Hepatocyte (in vitro differentiated cells): Measurements from ENCODE around the gene DHRS1. TPM values are rescaled to one million over a fixed set of nuclear protein-coding genes. Genes with fewer than 3 reads are reported as not detected.

ENCODE experiments used
- DNase-seq: peaks from one replicate; pipeline ENCODE4 v3.0.0-alpha.2; 2016; ENCODE audit warnings: low spot score
- H2AFZ ChIP-seq: fragments of 200-600 bp; sonication (generic); 2 replicates; pipeline ENCODE4 v1.6.0; 2016; ENCODE audit warnings: antibody characterized with exemption, mild to moderate bottlenecking
- H3K27ac ChIP-seq: fragments of 200-600 bp; sonication (generic); 2 replicates; pipeline ENCODE4 v1.5.1; 2016; ENCODE audit warnings: mild to moderate bottlenecking
- H3K27me3 ChIP-seq: fragments of 200-600 bp; sonication (generic); 2 replicates; pipeline ENCODE4 v1.6.1; 2016
- H3K36me3 ChIP-seq: fragments of 200-600 bp; sonication (generic); replicated peaks from 2 replicates; pipeline ENCODE4 v1.5.1; 2016; ENCODE audit warnings: low read depth; ENCODE audit not compliant: insufficient read depth
- H3K4me1 ChIP-seq: fragments of 200-600 bp; sonication (generic); 2 replicates; pipeline ENCODE4 v1.5.1; 2016; ENCODE audit warnings: mild to moderate bottlenecking, moderate library complexity; ENCODE audit not compliant: insufficient read depth
- H3K4me2 ChIP-seq: fragments of 200-600 bp; sonication (generic); 2 replicates; pipeline ENCODE4 v1.6.0; 2016
- H3K4me3 ChIP-seq: fragments of 200-600 bp; sonication (generic); 2 replicates; pipeline ENCODE4 v1.5.1; 2016; ENCODE audit warnings: mild to moderate bottlenecking
- H3K79me2 ChIP-seq: fragments of 200-600 bp; sonication (generic); 2 replicates; pipeline ENCODE4 v1.6.0; 2017; ENCODE audit warnings: mild to moderate bottlenecking
- H3K9me2 ChIP-seq: fragments of 200-600 bp; sonication (generic); replicated peaks from 2 replicates; pipeline ENCODE4 v1.6.0; 2017; ENCODE audit warnings: mild to moderate bottlenecking; ENCODE audit not compliant: insufficient read depth
- H3K9me3 ChIP-seq: fragments of 200-600 bp; sonication (generic); 2 replicates; pipeline ENCODE4 v1.5.1; 2016; ENCODE audit warnings: low read depth, mild to moderate bottlenecking
- H4K20me1 ChIP-seq: fragments of 200-600 bp; sonication (generic); 2 replicates; pipeline ENCODE4 v1.6.0; 2016; ENCODE audit warnings: mild to moderate bottlenecking; ENCODE audit not compliant: insufficient read depth, poor library complexity, severe bottlenecking
- EZH2 ChIP-seq: fragments of 200-600 bp; sonication (generic); IDR thresholded peaks from 2 replicates; pipeline ENCODE4 v1.6.1; 2016; ENCODE audit warnings: antibody characterized with exemption, mild to moderate bottlenecking, borderline replicate concordance
- EZH2phosphoT487 ChIP-seq: fragments of 200-600 bp; sonication (generic); IDR thresholded peaks from one replicate; pipeline ENCODE4 v1.6.1; 2018; ENCODE audit warnings: antibody characterized with exemption, mild to moderate bottlenecking, low read depth, moderate library complexity; ENCODE audit not compliant: unreplicated experiment, severe bottlenecking
- WGBS: methylation state at CpG from one replicate; pipeline ENCODE4 v1.1.6; 2016; ENCODE audit warnings: low lambda C conversion rate; ENCODE audit errors: missing lambda C conversion rate; 5-methylcytosine and 5-hydroxymethylcytosine counted together
- polyA plus RNA-seq: library from polyadenylated mRNA; unstranded; fragments of >200 nt; fragmentation: Nextera tagmentation; extraction: Ambion mirVana; gene quantifications from 2 replicates; pipeline ENCODE4 v1.2.1, GENCODE V29; 2016
- total RNA-seq: library from RNA; depleted of rRNA; stranded (reverse); fragments of >200 nt; gene quantifications from 2 replicates; pipeline ENCODE4 v1.2.3, GENCODE V29; 2014
- TF ChIP-seq, protein P1 (sequence below): fragments of 200-600 bp; sonication (generic); IDR thresholded peaks from 2 replicates; pipeline ENCODE4 v1.5.1; 2016; ENCODE audit warnings: antibody characterized with exemption, mild to moderate bottlenecking; ENCODE audit not compliant: poor library complexity

DHRS1 gene
- total and polyA plus RNA-seq, 2 experiments from 2014 or later: 23.0 to 39.5 TPM

DNA sequence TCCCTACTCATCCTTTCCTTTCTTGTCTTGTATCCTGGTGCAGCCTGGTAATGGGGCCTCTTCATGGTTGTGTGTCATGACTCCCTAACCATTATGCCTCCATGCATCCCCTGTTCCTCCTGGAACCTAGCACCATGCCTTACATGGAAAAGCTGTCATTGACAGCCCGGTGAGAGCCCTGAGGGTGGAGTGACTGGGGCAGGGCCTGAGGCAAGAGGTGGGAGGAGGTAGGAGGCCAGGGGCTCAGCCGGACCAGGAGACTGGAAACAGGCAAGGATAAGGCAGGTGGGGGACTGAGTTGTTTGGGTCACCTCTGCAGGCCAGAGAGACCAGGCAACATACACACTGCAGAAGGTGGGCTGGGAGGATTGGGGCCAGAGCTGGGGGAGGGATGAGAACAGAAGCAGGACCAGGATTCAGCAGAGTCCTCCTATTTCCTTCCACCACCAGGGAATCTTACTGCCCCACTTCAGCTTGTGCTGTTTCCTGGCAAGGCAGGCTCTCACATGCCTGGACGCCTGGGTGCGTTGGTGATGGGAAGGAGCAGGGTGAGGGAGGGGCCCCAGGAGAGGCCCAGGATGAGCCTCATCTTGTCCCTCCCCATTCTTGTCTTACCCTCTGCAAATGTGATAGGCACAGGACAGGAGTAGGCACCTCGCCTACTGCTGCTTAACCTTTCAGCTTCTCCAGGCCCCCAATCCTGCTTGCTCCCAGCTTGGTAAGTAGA is 10.1 kb upstream of the DHRS1 start, which contains the start of gene LTB4R2:
Gene LTB4R2, plus strand, starts transcription at position 603 of the 727 bp plus-strand sequence. CDS start 525 bp downstream, outside the sequence.
- H3K4me3 ChIP-seq: no peak within 1 kb of the TSS
- no peaks in the 10 kb centered on the region for H3K36me3 ChIP-seq
- no peak within 1 kb of the TSS for H3K4me2 ChIP-seq
- no peak for TF ChIP-seq EZH2
- no peak for TF ChIP-seq EZH2phosphoT487
- TF ChIP-seq, protein P1, sequence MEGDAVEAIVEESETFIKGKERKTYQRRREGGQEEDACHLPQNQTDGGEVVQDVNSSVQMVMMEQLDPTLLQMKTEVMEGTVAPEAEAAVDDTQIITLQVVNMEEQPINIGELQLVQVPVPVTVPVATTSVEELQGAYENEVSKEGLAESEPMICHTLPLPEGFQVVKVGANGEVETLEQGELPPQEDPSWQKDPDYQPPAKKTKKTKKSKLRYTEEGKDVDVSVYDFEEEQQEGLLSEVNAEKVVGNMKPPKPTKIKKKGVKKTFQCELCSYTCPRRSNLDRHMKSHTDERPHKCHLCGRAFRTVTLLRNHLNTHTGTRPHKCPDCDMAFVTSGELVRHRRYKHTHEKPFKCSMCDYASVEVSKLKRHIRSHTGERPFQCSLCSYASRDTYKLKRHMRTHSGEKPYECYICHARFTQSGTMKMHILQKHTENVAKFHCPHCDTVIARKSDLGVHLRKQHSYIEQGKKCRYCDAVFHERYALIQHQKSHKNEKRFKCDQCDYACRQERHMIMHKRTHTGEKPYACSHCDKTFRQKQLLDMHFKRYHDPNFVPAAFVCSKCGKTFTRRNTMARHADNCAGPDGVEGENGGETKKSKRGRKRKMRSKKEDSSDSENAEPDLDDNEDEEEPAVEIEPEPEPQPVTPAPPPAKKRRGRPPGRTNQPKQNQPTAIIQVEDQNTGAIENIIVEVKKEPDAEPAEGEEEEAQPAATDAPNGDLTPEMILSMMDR: no peak
- H3K79me2 ChIP-seq: peaks cover 2% of the 10 kb centered on the region
- H3K9me3 ChIP-seq: no peaks in the 10 kb centered on the region
- no peaks in the 10 kb centered on the region for H3K9me2 ChIP-seq
- H2AFZ ChIP-seq: no peak within 1 kb of the TSS
- DNase-seq: no peak
- H4K20me1 ChIP-seq: no peaks in the 10 kb centered on the region
- 94% methylated on average over 5 of the region's 5 CpGs for WGBS
- H3K27ac ChIP-seq: peak within 1 kb of the TSS; percentile 98
- H3K4me1 ChIP-seq: peaks cover 5% of the 10 kb centered on the region
- no peaks in the 10 kb centered on the region for H3K27me3 ChIP-seq

DNA sequence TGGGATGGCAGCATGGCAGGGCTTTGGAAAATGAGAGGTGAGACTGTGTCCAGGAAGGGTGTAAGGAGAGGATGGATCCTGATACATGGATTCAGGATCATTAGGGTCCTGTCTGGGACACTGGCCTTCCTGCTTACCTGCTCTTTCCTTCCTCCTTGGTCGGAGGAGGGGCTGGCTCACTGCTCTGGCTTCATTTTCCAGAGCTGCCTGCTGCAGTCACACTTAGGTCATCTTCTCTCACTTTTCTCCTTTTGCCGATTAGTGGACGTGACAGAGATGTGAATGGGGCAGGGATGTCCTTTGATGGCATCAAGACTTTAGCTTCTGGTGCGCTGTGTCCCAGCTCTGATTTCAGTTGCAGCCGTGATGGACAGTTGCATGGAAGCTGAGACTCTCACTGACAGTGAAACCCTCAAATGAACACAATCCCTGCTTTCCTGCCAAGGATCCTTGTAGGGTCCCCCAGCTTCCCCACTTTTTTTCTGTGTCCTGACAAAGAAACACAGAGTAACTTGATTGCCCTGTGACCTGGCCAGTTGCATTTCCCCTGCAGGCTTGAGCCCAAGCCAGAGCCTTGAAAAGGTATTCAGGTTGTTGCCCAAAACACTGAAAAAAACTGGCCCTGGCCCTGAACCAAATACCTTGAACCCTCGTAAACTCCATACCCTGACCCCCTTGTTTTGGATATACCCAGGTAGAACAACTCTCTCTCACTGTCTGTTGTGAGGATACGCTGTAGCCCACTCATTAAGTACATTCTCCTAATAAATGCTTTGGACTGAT is 9.0 kb upstream of the DHRS1 start:
- Histone ChIP-seq H3K4me1 (peaks cover 5% of the 10 kb centered on the region), H3K4me3 (no peak overlapping the region)

DNA sequence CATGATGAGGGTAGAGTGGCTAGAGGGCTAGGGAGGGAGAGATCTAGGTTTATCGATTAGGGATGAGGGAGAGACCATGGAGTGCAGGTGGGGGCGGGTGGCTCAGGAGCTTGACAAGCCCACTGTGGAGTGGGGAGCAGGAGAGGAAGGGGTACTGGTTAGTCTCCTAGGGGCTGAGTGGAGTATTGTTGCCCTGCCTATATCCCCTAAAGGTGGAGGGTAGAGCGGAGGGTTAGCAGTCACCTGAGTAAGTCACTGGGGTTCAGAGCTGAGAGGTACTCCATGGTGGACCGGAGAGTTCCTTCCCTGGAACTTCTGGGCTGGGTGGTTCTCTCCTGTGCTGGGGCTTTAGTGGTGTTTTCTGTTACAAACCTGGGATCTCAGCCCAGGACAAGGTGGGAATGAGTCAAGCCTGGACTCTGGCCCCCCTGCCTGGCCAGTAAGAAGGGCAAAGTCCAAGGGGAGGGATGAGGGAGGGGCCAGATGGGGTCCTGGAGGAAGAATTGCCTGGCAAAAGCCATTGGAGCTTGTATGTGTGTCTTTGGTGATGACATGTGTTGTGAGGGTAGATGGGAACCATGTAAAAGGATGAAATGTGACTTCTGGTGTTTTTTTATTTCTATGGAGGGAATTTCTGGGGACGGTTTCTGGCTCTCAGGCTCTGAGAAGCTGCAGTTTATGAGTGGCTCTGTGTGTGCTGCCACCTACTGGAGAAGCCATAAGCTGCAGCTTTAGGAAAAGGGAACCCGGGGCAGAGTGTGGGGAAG is 8.2 kb upstream of the DHRS1 start, which contains the start of gene CIDEB:
Gene CIDEB, minus strand, starts transcription at position 403 of the 767 bp plus-strand sequence. Its CDS starts 119 bp downstream, at position 284.
- Histone ChIP-seq H3K27me3 (no peaks in the 10 kb centered on the region), H4K20me1 (no peaks in the 10 kb centered on the region), H3K4me1 (peaks cover 5% of the 10 kb centered on the region), H3K36me3 (no peaks in the 10 kb centered on the region), H3K4me3 (peak within 1 kb of the TSS; percentile 12), H3K79me2 (peaks cover 2% of the 10 kb centered on the region), H3K27ac (peak within 1 kb of the TSS; percentile 98), H3K9me3 (no peaks in the 10 kb centered on the region), H3K4me2 (peak within 1 kb of the TSS; percentile 76), H3K9me2 (no peaks in the 10 kb centered on the region), H2AFZ (no peak within 1 kb of the TSS)
- peak; percentile 89 for DNase-seq
- WGBS: 57% methylated on average over 6 of the region's 6 CpGs
- TF ChIP-seq EZH2phosphoT487: no peak
- TF ChIP-seq, protein P1: peak; percentile 97

More for the DNA sequence above, 9.0 kb upstream of the DHRS1 start:
- TF ChIP-seq EZH2phosphoT487: no peak
- no peaks in the 10 kb centered on the region for H3K36me3 ChIP-seq
- DNase-seq: no peak
- 86% methylated on average over 7 of the region's 7 CpGs for WGBS
- H4K20me1 ChIP-seq: no peaks in the 10 kb centered on the region
- H3K4me2 ChIP-seq: peak overlapping the region; percentile 76
- peak overlapping the region; percentile 98 for H3K27ac ChIP-seq
- H3K9me3 ChIP-seq: no peaks in the 10 kb centered on the region
- no peaks in the 10 kb centered on the region for H3K27me3 ChIP-seq
- H2AFZ ChIP-seq: no peak overlapping the region
- no peaks in the 10 kb centered on the region for H3K9me2 ChIP-seq
- peaks cover 2% of the 10 kb centered on the region for H3K79me2 ChIP-seq
